RWPE1 (cell line): ENCODE measurements around the gene MICU1.
"Not testable (repeated sequence)": the region's sequence is repeated elsewhere in the genome, so short reads cannot be mapped to it uniquely, and the experiment has no call there.

ENCODE experiments used
- CTCF ChIA-PET: fragments of 350-600 bp; sonication (Branson Sonifier 250); formaldehyde crosslinking; extraction: SDS; loops from one replicate; lab custom pipeline; 2021; lab: Yijun Ruan, JAX
- POLR2A ChIA-PET: fragments of 400-600 bp; formaldehyde crosslinking; extraction: SDS; loops from one replicate; lab custom pipeline; 2020; ENCODE audit warnings: antibody characterized with exemption; ENCODE audit not compliant: low non-redundant PET; lab: Yijun Ruan, JAX
- DNase-seq: peaks from one replicate; pipeline ENCODE4 v3.0.0; 2012; ENCODE audit warnings: low spot score
- H3K27ac ChIP-seq: fragments of 450-650 bp; 2 replicates; pipeline ENCODE4 v1.5.1; 2017
- TF ChIP-seq, protein P1 (sequence below): fragments of 450-650 bp; conservative IDR thresholded peaks from 2 replicates; pipeline ENCODE4 v1.5.1; 2017; ENCODE audit warnings: low read depth, mild to moderate bottlenecking

Gene MICU1

DNA sequence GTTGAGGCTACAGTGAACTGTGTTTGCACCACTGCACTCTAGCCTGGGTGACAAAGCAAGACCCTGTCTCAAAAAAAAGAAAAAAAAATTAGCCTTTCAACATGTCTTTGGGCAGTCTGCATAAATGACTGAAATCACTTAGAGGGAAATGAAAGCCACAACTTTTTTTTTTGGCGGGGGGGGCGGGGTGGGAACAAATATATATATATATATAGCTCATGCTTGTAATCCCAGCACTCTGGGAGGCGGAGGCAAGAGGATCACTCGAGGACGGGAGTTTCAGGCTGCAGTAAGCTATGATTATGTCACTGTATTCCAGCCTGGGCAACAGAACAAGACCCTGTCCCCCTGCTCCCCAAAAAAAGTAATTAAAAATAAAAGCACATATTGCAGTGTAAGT is 23.4 kb upstream of the MICU1 start:
- ChIA-PET POLR2A (no interaction called here), CTCF (no interaction called here)
- DNase-seq, result no peak
- TF ChIP-seq, protein P1, sequence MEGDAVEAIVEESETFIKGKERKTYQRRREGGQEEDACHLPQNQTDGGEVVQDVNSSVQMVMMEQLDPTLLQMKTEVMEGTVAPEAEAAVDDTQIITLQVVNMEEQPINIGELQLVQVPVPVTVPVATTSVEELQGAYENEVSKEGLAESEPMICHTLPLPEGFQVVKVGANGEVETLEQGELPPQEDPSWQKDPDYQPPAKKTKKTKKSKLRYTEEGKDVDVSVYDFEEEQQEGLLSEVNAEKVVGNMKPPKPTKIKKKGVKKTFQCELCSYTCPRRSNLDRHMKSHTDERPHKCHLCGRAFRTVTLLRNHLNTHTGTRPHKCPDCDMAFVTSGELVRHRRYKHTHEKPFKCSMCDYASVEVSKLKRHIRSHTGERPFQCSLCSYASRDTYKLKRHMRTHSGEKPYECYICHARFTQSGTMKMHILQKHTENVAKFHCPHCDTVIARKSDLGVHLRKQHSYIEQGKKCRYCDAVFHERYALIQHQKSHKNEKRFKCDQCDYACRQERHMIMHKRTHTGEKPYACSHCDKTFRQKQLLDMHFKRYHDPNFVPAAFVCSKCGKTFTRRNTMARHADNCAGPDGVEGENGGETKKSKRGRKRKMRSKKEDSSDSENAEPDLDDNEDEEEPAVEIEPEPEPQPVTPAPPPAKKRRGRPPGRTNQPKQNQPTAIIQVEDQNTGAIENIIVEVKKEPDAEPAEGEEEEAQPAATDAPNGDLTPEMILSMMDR, result no peak
- no peak overlapping the region for H3K27ac ChIP-seq

DNA sequence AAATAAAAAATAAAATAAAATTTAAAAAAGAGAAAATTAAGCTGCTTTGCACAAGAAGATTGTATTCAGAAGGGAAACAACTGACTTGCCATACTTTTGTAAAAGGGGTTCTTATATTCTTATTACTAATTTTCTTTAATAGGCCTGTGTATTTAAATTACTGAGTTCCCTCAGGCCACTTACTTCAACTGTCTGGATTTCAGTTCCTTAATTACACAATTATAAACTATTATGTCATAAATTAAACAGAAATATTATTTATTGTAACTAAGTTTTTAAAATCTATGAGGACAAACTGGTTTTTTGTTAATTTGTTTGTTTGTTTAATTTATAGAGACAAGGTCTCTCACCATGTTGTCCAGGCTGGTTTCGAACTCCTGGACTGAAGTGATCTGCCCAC is 22.4 kb upstream of the MICU1 start:
- ChIA-PET CTCF (interaction anchor here (0.6 kb wide), 2 partner anchors 8 to 60 kb away, joined by 3 to 5 read pairs; no protein-coding TSS in a partner anchor), POLR2A (no interaction called here)
- TF ChIP-seq, protein P1, result no peak
- DNase-seq, result no peak
- no peak overlapping the region for H3K27ac ChIP-seq

- not testable (repeated sequence) for DNase-seq, H3K27ac ChIP-seq
- ChIA-PET CTCF (interaction anchor here (0.8 kb wide), 1 partner anchor 35 kb away, joined by 5 read pairs; no protein-coding TSS in a partner anchor), POLR2A (interaction anchor here (0.6 kb wide), 1 partner anchor 236 kb away, joined by 7 read pairs; no protein-coding TSS in a partner anchor)
Measured at GRCh38 chr10:72646971-72647370, 21.1 kb upstream of the MICU1 start.

- TF ChIP-seq, protein P1, result no peak
- CTCF ChIA-PET, result interaction anchor here (0.6 kb wide), 1 partner anchor 41 kb away, joined by 3 read pairs; no protein-coding TSS in a partner anchor
- POLR2A ChIA-PET, result no interaction called here
- no peak for DNase-seq
- no peak overlapping the region for H3K27ac ChIP-seq
Measured at GRCh38 chr10:72645263-72645858, 19.5 kb upstream of the MICU1 start.

DNA sequence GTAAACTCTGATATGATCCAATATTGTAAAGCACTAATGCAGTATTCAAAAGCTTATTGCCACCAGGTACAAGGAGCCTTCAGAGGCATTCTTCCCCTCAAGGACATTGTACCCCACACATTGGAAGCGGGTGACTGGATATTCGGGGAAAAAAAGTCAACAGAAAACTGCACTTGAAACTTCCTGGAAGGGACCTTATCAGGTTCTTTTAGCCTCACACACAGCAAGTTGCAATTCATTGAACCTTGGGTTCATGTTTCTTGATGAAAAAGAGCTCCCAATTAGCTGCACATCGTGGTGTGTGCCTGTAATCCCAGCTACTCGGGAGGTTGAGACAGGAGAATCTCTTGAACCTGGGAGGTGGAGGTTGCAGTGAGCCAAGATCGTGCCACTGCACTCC is 16.4 kb upstream of the MICU1 start:
- TF ChIP-seq, protein P1, result no peak
- ChIA-PET CTCF (interaction anchor here (1.0 kb wide), 1 partner anchor 14 kb away, joined by 4 read pairs; no protein-coding TSS in a partner anchor), POLR2A (no interaction called here)
- no peak for DNase-seq
- no peak overlapping the region for H3K27ac ChIP-seq

- TF ChIP-seq, protein P1, result no peak
Measured at GRCh38 chr10:72639441-72639873, 13.6 kb upstream of the MICU1 start.

More at GRCh38 chr10:72639441-72639873, 13.6 kb upstream of the MICU1 start:
- ChIA-PET POLR2A (no interaction called here), CTCF (interaction anchor here (0.6 kb wide), 1 partner anchor 8 kb away, joined by 3 read pairs; no protein-coding TSS in a partner anchor)
- no peak for DNase-seq
- no peak overlapping the region for H3K27ac ChIP-seq
